Measurements from ENCODE around the gene PANK2.

PANK2 gene

DNA sequence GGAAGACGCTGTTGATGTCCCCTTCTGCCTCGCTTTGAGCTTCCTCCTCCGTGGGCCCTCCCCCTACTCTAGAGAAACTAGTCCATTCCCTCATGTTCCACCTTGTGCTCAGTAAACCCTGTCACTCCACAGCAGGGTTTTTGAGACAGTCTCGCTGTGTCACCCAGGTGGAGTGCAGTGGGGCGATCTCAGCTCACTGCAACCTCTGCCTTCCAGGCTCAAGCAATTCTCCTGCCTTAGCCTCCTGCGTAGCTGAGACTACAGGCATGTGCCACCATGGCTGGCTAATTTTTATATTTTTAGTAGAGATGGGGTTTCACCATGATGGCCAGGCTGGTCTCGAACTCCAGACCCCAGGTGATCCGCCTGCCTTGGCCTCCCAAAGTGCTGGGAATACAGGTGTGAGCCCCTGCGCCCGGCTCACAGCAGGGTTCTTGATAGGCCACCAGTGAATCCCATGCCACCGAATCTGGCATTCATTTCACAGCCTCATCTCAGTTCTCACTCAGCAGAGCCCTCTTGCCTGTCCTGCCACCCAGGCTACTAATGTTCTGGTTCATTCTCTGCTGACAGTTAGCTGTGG lies 36.0 kb downstream of the PANK2 start:
- peaks cover 45% of the 10 kb centered on the region for H3K36me3 ChIP-seq (ENCODE audit: insufficient read depth, low read length)
- no peak overlapping the region for H3K4me2 ChIP-seq (ENCODE audit: low read length)
- peaks cover 52% of the 10 kb centered on the region for H3K4me1 ChIP-seq (ENCODE audit: insufficient read depth, low read length, severe bottlenecking)
- H3K9me3 ChIP-seq (ENCODE audit: low read length) = no peaks in the 10 kb centered on the region
- H3K79me2 ChIP-seq (ENCODE audit: insufficient read depth, low read length) = no peaks in the 10 kb centered on the region
- H2AFZ ChIP-seq (ENCODE audit: low read length) = no peak overlapping the region
- peak overlapping the region; percentile 20 for H3K27ac ChIP-seq (ENCODE audit: low read depth, low read length, poor library complexity, severe bottlenecking)
- H3K4me3 ChIP-seq (ENCODE audit: low read depth, low read length, poor library complexity, severe bottlenecking) = no peak overlapping the region
- no peaks in the 10 kb centered on the region for H3K27me3 ChIP-seq (ENCODE audit: insufficient read depth, low read length)
- H4K20me1 ChIP-seq (ENCODE audit: insufficient read depth, low read length) = no peaks in the 10 kb centered on the region
- 0 out of 2 replicates have a peak, but pooled peaks cover 8% of the 10 kb centered on the region for H3F3A ChIP-seq (ENCODE audit: insufficient read depth, low read length)
- H3K9ac ChIP-seq (ENCODE audit: low read length) = no peak overlapping the region
- TF ChIP-seq, protein P1, sequence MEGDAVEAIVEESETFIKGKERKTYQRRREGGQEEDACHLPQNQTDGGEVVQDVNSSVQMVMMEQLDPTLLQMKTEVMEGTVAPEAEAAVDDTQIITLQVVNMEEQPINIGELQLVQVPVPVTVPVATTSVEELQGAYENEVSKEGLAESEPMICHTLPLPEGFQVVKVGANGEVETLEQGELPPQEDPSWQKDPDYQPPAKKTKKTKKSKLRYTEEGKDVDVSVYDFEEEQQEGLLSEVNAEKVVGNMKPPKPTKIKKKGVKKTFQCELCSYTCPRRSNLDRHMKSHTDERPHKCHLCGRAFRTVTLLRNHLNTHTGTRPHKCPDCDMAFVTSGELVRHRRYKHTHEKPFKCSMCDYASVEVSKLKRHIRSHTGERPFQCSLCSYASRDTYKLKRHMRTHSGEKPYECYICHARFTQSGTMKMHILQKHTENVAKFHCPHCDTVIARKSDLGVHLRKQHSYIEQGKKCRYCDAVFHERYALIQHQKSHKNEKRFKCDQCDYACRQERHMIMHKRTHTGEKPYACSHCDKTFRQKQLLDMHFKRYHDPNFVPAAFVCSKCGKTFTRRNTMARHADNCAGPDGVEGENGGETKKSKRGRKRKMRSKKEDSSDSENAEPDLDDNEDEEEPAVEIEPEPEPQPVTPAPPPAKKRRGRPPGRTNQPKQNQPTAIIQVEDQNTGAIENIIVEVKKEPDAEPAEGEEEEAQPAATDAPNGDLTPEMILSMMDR (IDR thresholded peaks at IDR 0.05; ENCODE audit: low read length) = no peak
- no peak for TF ChIP-seq EZH2 (IDR thresholded peaks at IDR 0.05; ENCODE audit: borderline replicate concordance, low read length)
- H3K9me2 ChIP-seq (ENCODE audit: low read depth, low read length) = no peaks in the 10 kb centered on the region

- no peaks in the 10 kb centered on the region for H4K20me1 ChIP-seq (ENCODE audit: insufficient read depth, low read length)
- H3K27ac ChIP-seq (ENCODE audit: low read depth, low read length, poor library complexity, severe bottlenecking) = peak overlapping the region; percentile 20
- TF ChIP-seq, protein P1 (IDR thresholded peaks at IDR 0.05; ENCODE audit: low read length) = no peak
- no peak for TF ChIP-seq EZH2 (IDR thresholded peaks at IDR 0.05; ENCODE audit: borderline replicate concordance, low read length)
Observed at GRCh38 chr20:3925899-3926638, 36.9 kb downstream of the PANK2 start.

GRCh38 chr20:3927486-3928291 lies 38.5 kb downstream of the PANK2 start:
- Histone ChIP-seq H3K9me2 (ENCODE audit: low read depth, low read length) (no peaks in the 10 kb centered on the region), H3K27me3 (ENCODE audit: insufficient read depth, low read length) (no peaks in the 10 kb centered on the region), H3K4me2 (ENCODE audit: low read length) (no peak overlapping the region; the same call in 1 of the 2 replicates), H3K4me3 (ENCODE audit: low read depth, low read length, poor library complexity, severe bottlenecking) (no peak overlapping the region), H4K20me1 (ENCODE audit: insufficient read depth, low read length) (no peaks in the 10 kb centered on the region), H3K4me1 (ENCODE audit: insufficient read depth, low read length, severe bottlenecking) (peaks cover 77% of the 10 kb centered on the region), H3K36me3 (ENCODE audit: insufficient read depth, low read length) (peaks cover 31% of the 10 kb centered on the region), H3K27ac (ENCODE audit: low read depth, low read length, poor library complexity, severe bottlenecking) (peak overlapping the region; percentile 68), H2AFZ (ENCODE audit: low read length) (no peak overlapping the region), H3F3A (ENCODE audit: insufficient read depth, low read length) (0 out of 2 replicates have a peak, but pooled peaks cover 8% of the 10 kb centered on the region), H3K79me2 (ENCODE audit: insufficient read depth, low read length) (no peaks in the 10 kb centered on the region), H3K9me3 (ENCODE audit: low read length) (no peaks in the 10 kb centered on the region), H3K9ac (ENCODE audit: low read length) (no peak overlapping the region)
- TF ChIP-seq, protein P1 (IDR thresholded peaks at IDR 0.05; ENCODE audit: low read length) = no peak
- no peak for TF ChIP-seq EZH2 (IDR thresholded peaks at IDR 0.05; ENCODE audit: borderline replicate concordance, low read length)

More at GRCh38 chr20:3925899-3926638, 36.9 kb downstream of the PANK2 start:
- Histone ChIP-seq H3K36me3 (ENCODE audit: insufficient read depth, low read length) (peaks cover 43% of the 10 kb centered on the region), H3K27me3 (ENCODE audit: insufficient read depth, low read length) (no peaks in the 10 kb centered on the region), H3K4me3 (ENCODE audit: low read depth, low read length, poor library complexity, severe bottlenecking) (no peak overlapping the region), H3K9me2 (ENCODE audit: low read depth, low read length) (no peaks in the 10 kb centered on the region), H3K79me2 (ENCODE audit: insufficient read depth, low read length) (no peaks in the 10 kb centered on the region), H3K9me3 (ENCODE audit: low read length) (no peaks in the 10 kb centered on the region), H3K4me2 (ENCODE audit: low read length) (no peak overlapping the region), H3K4me1 (ENCODE audit: insufficient read depth, low read length, severe bottlenecking) (peaks cover 60% of the 10 kb centered on the region), H3F3A (ENCODE audit: insufficient read depth, low read length) (0 out of 2 replicates have a peak, but pooled peaks cover 8% of the 10 kb centered on the region), H2AFZ (ENCODE audit: low read length) (no peak overlapping the region), H3K9ac (ENCODE audit: low read length) (no peak overlapping the region)
